ENCODE results near the gene CDKL4.
A peak's percentile ranks its signal among the peaks of the same experiment; 100 is the strongest.
"Not testable (repeated sequence)": the region's sequence is repeated elsewhere in the genome, so short reads cannot be mapped to it uniquely, and the experiment has no call there.

CDKL4 gene

DNA sequence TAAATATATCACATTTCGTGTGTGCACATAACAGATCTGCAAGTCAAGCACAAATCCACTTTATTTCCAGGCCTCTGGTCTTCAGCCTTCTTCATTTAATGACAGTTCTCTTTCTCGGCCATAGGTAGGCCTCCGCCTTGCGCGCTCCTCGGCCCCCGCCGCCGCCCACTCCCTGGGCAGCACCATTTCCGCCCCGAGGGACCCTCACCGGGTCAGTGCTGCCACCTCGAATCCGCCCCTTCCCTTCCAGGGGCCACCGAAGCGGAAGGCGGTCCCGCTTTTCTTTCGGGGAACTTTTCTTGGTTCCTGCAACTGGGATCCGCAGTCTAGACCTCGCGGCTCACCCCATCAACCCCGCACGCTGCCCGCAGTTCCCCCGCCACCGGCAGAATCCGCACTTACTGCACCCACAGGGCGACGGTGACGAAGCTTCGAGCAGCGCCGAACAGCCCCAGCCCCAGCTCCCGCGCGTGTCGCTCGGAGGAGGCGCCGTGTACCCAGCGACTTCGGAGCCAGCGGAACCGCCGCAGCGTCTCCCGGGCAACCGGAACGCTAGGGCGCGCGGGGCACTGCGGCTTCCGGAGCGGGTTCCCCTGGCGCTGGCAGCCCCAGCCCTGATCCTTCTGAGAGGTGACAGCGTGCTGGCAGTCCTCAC is at the start of gene CDKL4:
CDKL4 (minus strand) TSS at position 502 of the 655 bp plus-strand sequence.
- DNase-seq (ENCODE audit: low read depth), result no peak

DNA sequence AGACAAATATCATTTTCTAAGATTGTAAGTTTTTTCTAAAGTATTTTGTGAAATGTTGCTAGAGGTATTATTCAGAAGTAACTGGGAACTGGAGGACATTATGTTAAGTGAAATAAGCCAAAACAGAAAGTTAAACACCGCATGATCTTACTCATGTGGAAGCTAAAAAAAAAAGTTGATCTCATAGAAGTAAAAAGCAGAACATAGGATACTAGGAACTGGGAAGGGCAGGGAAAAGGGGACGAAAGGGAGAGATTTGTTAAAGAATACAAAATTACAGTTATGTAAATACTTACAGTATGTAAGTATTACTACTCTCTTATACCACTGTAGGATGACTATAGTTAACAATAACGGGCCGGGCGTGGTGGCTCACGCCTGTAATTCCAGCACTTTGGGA is 46.7 kb upstream of the CDKL4 start:
- no peak for DNase-seq (ENCODE audit: low read depth)

DNA sequence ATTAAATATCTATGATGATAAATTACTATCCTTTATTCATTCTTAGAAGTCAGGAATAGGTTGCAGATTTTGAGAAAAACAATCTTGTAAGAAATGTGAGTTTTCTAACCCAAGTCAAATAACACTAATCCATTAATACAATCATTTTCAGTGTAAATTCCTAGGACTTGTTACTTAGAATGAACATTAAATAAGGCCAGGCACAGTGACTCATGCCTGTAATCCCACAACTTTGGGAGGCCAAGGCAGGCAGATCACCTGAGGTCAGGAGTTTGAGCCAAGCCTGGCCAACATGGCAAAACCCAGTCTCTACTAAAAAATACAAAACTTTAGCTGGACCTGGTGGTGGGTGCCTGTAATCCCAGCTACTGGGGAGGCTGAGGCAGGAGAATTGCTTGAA is 45.8 kb upstream of the CDKL4 start:
- no peak for DNase-seq (ENCODE audit: low read depth)

DNA sequence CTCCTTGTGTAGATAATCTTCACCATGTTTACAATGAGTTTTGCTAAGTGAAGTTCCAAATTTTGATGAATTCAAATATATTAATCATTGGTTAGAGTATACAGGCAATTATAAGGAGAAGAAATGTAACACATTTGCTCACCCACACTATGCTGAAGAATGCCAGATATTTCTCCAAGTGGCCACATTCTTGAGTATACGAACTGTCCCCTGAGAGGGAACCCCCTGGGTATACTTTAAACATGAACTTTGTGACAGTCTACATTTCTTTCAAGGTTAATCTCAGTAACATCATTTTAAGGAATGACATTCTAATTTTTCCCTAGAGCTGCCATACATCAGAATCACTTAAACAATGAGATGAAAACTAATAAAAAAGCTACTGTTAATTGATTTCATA is 39.8 kb upstream of the CDKL4 start:
- DNase-seq (ENCODE audit: low read depth), result no peak

DNA sequence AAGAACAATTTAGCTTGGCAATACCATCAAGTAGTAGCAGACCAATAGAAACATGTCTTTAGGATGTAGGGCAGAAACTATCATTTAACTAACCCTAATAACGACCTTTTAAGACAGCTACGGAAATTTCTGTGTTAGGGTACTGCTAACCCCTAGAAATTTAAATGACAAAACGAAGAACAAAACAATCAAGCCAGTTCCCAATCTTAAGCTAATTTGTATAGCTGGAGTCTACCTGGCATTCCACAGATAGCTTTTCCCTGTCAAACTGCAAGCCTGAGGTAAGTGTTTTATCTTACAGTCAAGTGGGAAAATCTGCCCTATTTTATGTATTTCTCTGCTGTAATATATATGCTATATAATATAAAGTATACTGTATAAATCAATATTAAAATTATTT is 37.6 kb upstream of the CDKL4 start:
- DNase-seq (ENCODE audit: low read depth), result no peak

DNA sequence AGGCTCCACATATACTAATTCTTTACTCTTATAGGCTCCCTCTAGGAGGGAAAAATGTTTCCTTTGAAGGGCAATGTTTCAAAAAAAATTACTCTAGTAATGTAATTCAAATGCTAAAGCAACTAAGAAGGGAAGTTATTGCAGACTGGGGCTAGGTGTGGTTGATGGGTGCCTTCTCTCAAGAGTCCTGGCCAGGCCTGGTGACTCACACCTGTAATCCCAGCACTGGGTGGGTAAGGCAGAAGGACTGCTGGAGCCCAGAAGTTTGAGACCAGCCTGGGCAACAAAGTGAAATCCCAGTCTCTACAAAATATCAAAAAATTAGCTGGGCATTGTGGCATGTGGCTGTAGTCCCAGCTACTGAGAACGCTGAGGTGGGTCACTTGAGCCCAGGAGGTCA is 31.2 kb upstream of the CDKL4 start:
- DNase-seq (ENCODE audit: low read depth), result no peak

DNA sequence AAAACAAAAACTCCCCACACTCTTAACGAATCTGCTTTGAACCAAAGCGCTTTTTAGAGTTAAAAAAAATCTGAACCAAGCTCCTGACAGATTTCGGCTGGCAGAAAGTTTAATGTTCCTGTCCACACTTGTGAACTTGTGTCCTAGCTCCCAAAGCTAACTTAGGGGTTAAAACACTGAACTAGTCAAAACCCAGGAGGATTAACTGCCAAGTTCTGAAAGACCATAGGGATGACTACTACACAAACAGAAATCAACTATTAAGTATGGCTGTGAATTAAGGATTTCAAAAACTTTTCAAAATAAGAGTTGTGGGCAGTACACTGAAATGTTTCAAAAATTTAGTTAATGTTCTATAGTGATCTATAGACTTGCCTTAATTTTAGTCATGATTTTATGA is 26.2 kb upstream of the CDKL4 start:
- no peak for DNase-seq (ENCODE audit: low read depth)

DNA sequence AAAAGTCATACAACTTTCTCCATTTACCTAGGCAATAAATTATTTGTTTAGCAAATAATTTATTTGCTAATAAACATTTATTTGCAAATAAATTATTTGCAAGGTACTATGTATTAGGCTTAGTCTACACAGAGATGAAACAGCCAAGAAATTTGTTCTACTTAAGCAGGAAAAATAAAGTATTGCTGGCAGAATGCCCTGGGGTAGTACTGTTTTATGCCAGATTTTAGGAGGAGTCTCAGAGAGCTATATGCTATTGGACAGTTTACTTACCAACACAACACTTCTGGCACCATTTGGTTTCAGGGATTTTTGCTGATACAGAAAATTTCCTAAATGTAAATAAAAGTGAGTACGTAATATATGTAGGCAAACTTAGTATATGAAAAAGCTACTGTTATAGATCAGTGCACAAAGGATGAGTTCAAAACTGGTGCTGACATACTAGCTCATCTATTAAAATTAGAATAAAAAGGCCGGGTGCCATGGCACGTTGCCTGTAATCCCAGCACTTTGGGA is 23.2 kb upstream of the CDKL4 start:
- no peak for DNase-seq (ENCODE audit: low read depth)

DNA sequence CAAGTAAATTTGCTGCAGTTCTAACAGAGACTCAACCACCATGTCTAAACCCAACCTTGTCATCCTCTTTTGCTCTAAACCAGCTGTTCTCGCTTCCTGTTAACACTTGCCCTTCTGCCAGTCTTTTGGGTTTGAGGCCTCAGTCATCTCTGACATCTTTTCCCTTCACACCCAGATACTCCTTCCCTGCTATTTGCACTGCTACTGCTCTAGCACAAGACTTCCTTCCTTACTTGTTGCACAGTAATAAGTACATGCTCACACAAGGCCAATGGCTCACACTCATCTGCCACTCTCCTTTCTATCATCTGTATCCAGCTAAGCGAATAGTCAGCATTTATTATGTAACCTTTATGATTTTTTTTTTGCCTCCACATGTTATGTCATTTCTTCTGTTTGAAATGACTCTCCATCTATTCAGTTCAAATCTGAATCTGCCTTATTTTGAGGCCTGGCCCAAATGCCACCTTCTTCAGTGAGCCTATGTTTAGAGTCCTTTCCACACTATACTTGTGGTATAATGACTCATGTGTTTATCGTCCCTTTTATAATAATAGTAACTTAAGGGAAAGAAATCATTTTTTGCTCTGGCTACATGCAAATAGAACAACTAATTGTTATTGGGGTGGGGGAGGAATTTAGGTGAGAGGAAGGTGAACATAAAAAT is 22.5 kb upstream of the CDKL4 start:
- no peak for DNase-seq (ENCODE audit: low read depth)

DNA sequence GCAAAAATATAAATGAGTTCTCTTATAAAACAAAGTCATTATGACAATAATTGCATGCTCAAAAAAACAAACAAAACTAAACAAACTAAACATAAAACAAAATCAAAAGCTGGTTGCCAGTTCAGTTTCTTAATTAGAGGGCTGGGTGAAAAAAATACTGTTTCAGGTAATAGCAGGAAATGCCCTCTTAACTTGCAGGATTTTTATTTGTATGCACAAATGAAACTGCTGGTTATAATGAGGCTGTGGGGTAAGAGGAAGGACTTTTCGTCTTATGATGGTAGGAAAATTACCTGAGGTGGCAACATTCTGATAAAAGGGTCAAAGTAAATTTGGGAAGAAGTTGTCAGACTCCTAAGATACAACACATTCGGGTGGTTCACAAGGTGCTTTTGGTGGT is 21.5 kb upstream of the CDKL4 start:
- DNase-seq (ENCODE audit: low read depth), result no peak

DNA sequence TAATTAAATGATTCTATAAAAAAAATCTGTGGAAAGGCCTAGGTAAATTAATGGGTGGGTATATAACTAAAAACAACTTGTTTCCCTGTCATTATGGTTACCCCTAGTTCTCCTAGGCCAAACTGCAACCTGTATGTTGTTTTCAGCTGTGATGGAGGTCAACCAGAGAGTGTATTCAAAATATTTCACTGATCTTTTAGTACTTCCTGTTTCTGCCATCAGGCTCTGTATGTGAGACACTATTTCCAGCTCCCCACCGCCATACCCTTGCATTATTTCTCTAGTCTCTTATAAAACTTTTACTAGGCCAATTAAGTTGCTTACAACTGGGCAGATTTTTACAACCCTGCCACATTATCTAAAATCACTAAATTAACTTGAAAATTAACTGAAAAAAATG is 21.0 kb upstream of the CDKL4 start:
- DNase-seq (ENCODE audit: low read depth), result no peak

DNA sequence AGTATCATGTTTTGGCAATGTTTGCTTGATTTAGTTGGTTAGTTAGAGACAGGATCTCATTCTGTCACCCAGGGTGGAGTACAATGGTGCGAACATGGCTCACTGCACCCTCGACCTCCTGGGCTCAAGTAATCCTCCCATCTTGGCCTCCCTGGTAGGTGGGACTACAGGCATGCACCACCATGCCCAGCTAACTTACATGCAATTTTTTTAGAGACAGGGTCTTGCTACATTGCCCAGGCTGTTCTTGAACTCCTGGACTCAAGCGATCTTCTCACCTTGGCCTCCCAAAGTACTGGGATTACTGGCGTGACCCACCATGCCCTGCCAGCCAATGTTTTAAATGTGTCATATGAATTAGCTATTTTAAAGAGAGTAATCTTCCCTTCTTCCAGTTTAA is 16.3 kb upstream of the CDKL4 start:
- no peak for DNase-seq (ENCODE audit: low read depth)

DNA sequence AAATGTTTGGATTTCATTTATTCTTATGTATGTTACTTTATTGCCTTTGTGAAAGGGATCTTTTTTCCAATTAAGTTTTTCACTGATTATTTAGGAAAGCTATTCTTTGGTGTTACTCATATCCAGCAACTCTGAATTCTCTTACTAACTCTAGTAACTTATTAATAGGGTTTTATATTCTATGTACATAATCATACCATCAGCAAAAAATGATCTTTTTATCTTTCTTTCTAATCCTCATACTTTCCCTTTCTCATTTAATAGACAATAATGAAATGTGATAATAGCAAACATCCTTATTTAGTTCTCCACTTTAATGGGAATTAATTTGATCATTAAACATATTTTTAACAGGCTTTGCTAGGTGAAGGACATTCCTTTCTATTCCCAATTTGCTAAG is 12.3 kb upstream of the CDKL4 start:
- no peak for DNase-seq (ENCODE audit: low read depth)

DNA sequence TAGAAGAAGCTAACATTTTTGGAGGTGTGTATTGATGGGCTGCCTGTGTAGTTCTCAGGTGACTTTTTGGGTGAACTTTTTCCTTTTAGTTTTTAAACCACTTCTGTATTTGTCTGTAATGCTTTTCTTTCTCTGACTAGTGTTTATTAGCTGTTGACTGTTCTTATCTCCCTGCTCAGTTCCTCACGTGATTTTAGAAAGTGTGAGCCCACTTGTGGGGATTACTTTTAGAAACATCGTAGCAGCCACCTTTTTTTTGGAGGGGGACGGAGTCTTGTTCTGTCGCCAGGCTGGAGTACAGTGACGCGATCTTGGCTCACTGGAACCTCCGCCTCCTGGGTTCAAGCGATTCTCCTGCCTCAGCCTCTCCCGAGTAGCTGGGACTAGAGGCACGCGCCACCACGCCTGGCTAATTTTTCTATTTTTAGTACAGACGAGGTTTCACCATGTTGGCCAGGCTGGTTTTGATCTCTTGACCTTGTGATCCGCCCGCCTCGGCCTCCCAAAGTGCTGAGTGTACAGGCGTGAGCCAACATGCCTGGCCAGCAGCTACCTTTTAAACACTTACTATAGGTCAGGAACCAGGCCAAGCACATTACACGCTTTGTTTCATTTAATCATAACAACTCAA is 9.2 kb upstream of the CDKL4 start:
- no peak for DNase-seq (ENCODE audit: low read depth)

DNA sequence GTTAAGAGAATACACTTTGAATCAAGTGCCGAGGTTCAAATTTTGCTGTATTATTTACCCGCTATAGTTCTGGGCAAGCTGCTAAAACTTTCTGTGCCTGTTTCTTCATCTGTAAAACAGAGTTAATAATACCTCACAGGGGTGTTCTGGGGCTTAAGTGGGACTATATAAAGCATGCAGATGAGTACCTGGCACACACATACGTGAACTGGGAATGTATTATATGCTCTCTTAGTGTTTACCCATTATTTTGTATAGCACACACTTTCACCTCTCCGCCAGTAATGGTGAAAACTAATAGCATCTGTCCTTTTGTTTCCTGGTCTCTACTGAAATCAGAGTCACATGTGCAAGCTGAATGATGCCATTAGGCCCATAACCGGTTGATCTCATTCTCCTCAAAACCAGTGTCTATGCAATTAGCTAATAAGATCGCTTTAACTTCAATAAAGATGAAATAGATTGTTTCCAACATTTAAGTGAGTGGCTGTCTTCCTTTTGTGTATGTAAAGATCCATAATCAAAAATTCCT is 3.8 kb upstream of the CDKL4 start:
- DNase-seq (ENCODE audit: low read depth), result no peak

DNA sequence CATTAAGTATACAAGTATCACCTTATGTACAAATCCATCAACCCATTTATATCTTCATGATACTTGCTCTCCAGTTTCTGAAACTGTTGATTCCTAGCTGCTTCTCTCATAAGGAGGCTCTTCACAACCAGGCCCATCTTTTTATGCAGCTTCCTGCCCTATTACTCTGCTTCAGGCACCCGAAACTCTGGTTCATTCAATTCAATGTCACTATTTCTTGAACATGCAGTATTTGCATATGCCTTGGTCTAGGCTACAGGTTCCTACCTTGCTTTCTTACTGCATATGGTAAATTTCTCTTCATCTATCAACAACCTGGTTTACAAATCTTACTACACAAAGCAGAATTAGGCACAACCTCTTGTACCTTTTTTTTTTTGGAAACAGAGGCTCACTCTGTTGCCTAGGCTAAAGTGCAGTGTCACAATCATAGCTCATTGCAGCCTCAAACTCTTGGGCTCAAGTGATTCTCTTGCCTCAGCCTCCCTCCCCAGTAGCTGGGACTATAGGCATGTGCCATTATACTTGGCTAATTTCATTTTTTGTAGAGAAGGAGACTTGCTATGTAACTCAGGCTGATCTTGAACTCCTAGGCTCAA is 2.7 kb upstream of the CDKL4 start:
- no peak for DNase-seq (ENCODE audit: low read depth)

DNA sequence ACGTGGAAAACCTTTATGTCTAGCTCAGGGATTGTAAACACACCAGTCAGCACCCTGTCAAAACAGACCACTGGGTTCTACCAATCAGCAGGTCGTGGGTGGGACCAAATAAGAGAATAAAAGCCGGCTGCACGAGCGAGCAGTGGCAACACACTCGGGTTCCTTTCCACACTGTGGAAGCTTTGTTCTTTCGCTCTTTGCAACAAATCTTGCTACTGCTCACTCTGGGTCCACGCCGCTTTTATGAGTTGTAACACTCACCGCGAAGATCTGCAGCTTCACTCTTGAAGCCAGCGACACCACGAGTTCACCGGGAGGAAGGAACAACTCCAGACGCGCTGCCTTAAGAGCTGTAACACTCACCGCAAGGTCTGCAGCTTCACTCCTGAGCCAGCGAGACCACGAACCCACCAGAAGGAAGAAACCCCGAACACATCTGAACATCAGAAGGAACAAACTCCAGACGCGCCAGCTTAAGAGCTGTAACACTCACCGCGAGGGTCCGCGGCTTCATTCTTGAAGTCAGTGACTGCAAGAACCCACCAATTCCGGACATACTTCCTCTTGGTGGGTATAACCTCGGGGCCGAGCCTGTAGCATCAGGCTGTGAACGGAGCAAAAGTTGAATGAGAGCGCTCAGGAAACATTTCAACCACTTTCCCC is 1.3 kb upstream of the CDKL4 start:
- DNase-seq (ENCODE audit: low read depth), result not testable (repeated sequence)

DNA sequence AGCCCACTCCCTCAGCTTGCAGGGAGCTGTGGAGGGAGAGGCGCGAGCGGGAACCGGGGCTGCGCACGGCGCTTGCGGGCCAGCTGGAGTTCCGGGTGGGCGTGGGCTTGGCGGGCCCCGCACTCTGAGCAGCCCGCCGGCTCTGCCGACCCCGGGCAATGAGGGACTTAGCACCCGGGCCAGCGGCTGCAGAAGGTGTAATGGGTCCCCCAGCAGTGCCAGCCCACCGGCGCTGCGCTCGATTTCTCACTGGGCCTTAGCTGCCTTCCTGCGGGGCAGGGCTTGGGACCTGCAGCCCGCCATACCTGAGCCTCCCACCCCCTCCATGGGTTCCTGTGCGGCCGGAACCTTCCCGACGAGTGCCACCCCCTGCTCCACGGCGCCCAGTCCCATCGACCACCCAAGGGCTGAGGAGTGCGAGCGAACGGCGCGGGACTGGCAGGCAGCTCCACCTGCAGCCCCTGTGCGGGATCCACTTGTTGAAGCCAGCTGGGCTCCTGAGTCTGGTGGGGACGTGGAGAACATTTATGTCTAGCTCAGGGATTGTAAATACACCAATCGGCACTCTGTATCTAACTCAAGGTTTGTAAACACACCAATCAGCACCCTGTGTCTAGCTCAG is 582 bp upstream of the CDKL4 start:
- DNase-seq (ENCODE audit: low read depth), result not testable (repeated sequence)

DNA sequence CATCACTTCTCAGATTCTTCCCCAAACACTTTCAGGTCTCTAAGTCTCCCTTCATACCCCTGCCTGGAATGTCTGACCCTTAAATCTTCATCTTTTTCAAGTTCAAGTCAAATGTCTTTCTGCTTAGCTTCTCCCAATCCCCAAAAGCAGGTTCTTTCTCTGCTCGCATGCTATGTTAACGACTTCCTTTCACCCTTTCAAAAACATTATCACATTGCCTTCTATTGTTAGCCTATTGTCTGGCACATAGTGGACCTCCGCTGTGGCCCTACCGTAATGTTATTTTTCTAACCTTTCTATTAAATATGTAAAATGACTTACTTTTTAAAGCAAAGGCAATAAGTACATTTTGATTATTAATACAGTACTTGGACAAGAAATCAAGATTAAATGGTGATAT is 2.2 kb downstream of the CDKL4 start:
- DNase-seq (ENCODE audit: low read depth), result no peak

DNA sequence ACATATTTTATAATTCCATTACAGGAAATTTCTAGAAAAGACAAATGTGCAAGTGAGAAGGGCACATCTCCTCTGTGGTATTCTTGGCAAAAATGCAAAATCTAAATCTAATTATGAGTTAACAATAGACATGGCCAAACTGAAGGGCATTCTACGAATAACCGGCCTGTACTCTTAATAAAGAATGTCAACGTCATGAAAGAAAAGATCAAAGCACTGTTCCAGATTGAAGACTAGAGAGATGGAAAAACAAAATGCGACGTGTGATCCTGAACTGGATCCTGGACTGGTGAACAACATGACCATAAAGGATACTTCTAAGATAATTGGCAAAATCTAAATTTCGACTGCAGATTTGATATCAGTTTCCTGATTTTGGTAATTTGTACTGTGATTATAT is 3.0 kb downstream of the CDKL4 start:
- no peak for DNase-seq (ENCODE audit: low read depth)

DNA sequence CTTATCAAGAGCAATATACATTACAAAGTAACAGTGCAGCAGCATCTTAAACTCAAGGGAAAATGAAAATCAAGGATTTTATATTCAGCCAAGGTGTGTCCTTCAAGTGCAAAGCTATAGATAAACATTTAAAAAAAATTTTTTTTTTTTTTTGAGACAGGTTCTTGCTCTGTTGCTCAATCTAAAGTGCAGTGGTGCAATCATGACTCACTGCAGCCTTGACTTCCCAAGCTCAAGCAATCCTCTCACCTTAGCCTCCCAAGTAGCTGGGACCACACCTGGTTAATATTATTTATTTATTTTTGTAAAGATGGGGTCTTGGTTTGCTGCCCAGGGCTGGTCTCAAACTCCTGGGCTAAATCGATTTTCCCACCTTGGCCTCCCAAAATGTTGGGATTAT is 9.0 kb downstream of the CDKL4 start:
- DNase-seq (ENCODE audit: low read depth), result no peak

DNA sequence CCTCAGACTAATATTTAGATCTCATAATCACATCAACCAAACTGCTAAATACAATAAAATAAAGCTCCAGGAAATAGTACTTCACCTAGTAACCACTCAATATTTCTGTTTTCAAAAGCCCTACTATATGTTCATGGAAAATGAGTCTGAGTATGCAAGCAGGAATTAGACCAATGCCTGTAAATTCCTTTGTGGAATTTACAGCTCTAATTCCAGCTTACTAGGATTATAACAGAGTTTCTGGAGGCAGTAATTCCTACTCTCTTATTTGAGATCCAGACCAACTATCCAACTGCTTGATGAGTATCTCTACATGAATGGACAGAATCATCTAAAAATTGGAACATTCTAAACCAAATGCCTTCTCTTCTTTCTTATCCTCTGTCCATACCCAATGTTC is 11.6 kb downstream of the CDKL4 start:
- peak; percentile 19 for DNase-seq (ENCODE audit: low read depth)

Measured in GM04503 (cell line).